Activated CD8-positive, alpha-beta memory T cell treated with anti-CD3 and anti-CD28 coated beads for 1 hour (primary cell): ENCODE results near the gene BICD2.
"Not testable (repeated sequence)": the region's sequence is repeated elsewhere in the genome, so short reads cannot be mapped to it uniquely, and the experiment has no call there.

Source experiments
- DNase-seq, 2 donors: peaks; one replicate each; pipeline ENCODE4 v3.0.0-alpha.2; 2020; ENCODE audit warnings: low read depth in 1 of 2; ENCODE audit errors: extremely low read depth in 1 of 2

The BICD2 gene

GRCh38 chr9:92764381-92764987, at the start of gene BICD2:
Gene BICD2 (minus strand): TSS chr9:92764833. CDS start chr9:92764744, 89 bp downstream.
- peak in 1 of 2 donors; percentile 93 for DNase-seq

DNA sequence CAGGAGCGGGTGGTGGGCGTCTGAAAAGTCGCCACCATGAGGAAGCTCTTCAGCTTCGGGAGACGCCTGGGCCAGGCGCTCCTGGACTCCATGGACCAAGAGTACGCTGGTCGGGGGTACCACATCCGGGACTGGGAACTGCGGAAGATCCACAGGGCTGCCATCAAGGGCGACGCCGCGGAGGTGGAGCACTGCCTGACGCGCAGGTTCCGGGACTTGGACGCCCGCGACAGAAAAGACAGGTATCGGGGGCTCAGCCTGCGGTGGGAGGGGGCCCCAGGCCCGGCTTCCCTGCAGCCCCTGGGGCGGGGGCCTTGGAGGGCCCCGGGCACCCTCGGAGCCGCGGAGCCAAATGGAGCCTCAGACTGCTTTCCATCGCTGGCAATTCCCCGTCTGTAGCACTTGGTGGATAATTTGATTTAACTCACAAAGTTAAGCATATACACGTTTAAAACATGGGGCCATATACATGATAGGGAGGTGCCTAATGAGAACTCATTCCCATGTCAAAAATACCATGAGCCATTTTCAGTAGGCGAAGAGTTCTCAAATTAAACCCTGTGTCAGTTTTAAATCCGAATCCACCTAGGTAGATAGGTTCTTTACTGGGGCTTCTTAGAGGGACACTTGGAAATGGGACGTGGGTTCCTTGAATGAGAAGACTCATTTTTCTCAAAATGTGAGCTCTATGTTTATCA, 45.1 kb upstream of the BICD2 start:
- DNase-seq = not testable (repeated sequence)

GRCh38 chr9:92808726-92809451, 44.3 kb upstream of the BICD2 start:
- DNase-seq = no peak

GRCh38 chr9:92807757-92808725, 43.4 kb upstream of the BICD2 start:
- no peak for DNase-seq

DNA sequence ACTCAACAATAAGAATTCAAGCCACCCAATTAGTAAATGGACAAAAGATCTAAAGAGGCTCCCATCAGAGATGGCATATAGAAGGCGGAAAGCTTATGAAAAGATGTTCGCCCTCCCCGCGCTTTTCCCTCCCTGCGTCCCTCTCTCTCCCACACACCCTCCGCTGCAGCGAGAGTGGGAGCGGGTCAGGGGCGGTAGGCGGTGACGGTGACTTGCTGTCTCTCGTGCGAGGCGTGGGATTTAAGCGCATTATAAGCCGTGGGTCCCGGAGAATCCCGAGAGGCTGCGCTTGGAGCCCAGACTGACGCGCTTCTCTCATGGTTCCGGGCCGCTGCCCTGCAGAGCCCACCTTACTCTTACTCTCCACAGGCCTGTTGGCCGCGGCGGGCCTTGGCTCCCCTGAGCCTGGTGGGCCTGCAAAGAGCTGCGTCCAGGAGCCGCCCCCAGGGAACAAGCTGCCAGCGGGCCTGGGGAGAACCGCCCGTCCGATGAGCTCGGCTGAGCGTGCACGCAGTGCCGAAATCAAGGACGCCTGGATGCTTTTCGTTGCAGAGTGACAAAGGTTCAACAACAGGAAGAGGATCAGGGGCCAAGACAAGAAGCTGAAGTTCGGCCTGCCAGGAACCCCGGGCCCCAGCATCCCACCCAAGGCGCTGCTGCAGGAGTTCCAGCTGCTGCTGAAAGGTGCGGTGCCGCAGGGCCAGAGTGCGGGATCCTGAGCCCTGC, 42.6 kb upstream of the BICD2 start:
- no peak for DNase-seq

- DNase-seq = no peak
Observed at GRCh38 chr9:92804727-92805126, 40.1 kb upstream of the BICD2 start.

- no peak for DNase-seq
Observed at GRCh38 chr9:92798358-92798757, 33.7 kb upstream of the BICD2 start.

DNA sequence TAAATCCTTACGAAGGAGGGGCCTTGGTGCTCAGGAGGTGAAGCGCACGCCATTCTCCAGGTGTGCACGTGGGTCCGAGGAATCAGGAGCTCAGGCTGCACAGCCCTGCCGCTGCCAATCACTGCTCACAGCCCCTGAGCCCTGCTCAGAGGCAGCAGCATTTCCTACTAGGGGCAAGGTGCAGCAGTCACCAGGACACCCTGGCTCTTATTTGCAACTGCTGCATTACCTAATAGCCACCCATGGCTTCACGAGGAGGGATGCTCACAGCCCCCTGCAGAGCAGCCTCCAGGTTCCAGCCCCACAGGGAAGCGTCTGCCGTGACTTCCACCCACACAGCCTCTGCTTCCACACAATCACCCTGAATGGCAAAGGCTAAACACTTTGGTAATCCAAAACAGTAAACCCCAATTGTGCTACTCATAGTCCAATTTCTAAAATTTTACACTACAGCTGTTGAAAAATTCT, 31.7 kb upstream of the BICD2 start:
- DNase-seq = not testable (repeated sequence)

- no peak for DNase-seq
Observed at GRCh38 chr9:92795598-92796336, 31.1 kb upstream of the BICD2 start.

DNA sequence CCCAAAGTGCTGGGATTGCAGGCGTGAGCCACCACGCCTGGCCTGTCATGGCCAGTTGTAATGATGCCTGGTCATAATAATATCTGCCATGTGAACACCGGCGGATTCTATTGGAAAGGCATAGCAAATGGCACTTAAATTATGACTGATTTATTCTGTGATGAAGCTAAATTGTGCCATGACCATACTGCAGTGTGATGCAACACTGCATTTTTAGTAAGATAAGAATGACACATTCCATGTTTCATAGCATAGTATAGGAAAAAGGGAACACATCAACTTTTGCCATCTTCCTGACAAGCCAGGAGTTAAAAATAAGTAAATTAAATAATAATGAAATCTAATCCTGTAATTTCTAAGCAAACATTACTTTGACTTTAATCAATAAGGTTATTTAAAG, 30.4 kb upstream of the BICD2 start:
- no peak for DNase-seq

- no peak for DNase-seq
Observed at GRCh38 chr9:92794426-92794825, 29.8 kb upstream of the BICD2 start.

GRCh38 chr9:92790542-92791527, 26.2 kb upstream of the BICD2 start:
- DNase-seq = peak; percentile 43 to 57

DNA sequence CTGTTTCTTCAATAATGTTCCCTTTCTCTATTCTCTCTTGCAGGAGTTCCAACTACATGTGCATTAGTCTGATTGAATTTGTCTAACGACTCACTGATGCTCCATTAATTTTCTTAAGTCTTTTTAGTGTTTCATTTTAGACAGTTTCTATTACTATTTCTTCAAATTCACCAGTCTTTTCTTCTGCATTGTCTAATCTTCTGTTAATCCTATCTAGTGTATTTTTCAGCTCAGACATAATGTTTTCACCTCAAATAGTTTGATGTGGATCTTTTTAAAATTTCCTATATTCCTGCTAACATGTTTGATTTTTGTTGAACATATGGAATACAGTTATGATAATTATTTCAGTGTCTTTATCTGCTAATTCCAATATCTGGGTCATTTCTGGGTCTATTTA, 21.7 kb upstream of the BICD2 start:
- no peak for DNase-seq

GRCh38 chr9:92781899-92782298, 17.3 kb upstream of the BICD2 start:
- DNase-seq = no peak

- no peak for DNase-seq
Observed at GRCh38 chr9:92780206-92780605, 15.6 kb upstream of the BICD2 start.

- DNase-seq = no peak
Observed at GRCh38 chr9:92775466-92775865, 10.8 kb upstream of the BICD2 start.

- no peak for DNase-seq
Observed at GRCh38 chr9:92774274-92774673, 9.6 kb upstream of the BICD2 start.

GRCh38 chr9:92773810-92774209, 9.2 kb upstream of the BICD2 start:
- DNase-seq = no peak
